Activated CD8-positive, alpha-beta T cell treated with anti-CD3 and anti-CD28 coated beads for 36 hours (primary cell): ENCODE measurements around the gene SETD1A. TPM values are rescaled to one million over a fixed set of nuclear protein-coding genes. Genes with fewer than 3 reads are reported as not detected.

Experiments
- ATAC-seq: fragments of 200-7000 bp; cut with Tn5 transposase; one replicate; pipeline ENCODE4 v1.10.0; 2021; ENCODE audit warnings: mild to moderate bottlenecking, moderate library complexity
- CTCF ChIA-PET: fragments of 350-600 bp; sonication (Branson Sonifier 250); formaldehyde crosslinking; loops from one replicate; lab custom pipeline; 2021; ENCODE audit warnings: antibody characterized with exemption; lab: Charles Lee
- POLR2A ChIA-PET: fragments of 350-600 bp; sonication (Branson Sonifier 250); formaldehyde crosslinking; loops from one replicate; lab custom pipeline; 2021; ENCODE audit warnings: antibody characterized with exemption; lab: Charles Lee
- DNase-seq: peaks from one replicate; pipeline ENCODE4 v3.0.0-alpha.2; 2020
- H3K27ac Mint-ChIP-seq: one replicate; pipeline ENCODE4 v1.8.0; 2021; ENCODE audit warnings: mild to moderate bottlenecking, mixed read lengths
- H3K27me3 Mint-ChIP-seq: one replicate; pipeline ENCODE4 v1.8.0; 2021; ENCODE audit warnings: mixed read lengths
- H3K36me3 Mint-ChIP-seq: one replicate; pipeline ENCODE4 v1.8.0; 2021; ENCODE audit warnings: low read depth, mixed read lengths
- H3K4me1 Mint-ChIP-seq: one replicate; pipeline ENCODE4 v1.8.0; 2021; ENCODE audit warnings: low read depth, mixed read lengths
- H3K4me3 Mint-ChIP-seq: one replicate; pipeline ENCODE4 v1.8.0; 2021; ENCODE audit warnings: mild to moderate bottlenecking, moderate library complexity, mixed read lengths
- H3K9me3 Mint-ChIP-seq: one replicate; pipeline ENCODE4 v1.8.0; 2021; ENCODE audit warnings: mixed read lengths
- intact Hi-C: fragments of 100-400 bp; cut with micrococcal nuclease; formaldehyde crosslinking; loops from one replicate; pipeline ENCODE4 v1.10.0; 2022
- total RNA-seq, 2 experiments: library from RNA; stranded (reverse); gene quantifications; one replicate each; pipeline ENCODE4 v1.2.3, GENCODE V29; 2021
- TF ChIP-seq, protein P1 (sequence below): fragments of 200-600 bp; IDR thresholded peaks from one replicate; pipeline ENCODE4 v1.8.0; 2022; ENCODE audit warnings: antibody characterized with exemption, mild to moderate bottlenecking

The SETD1A gene
- total RNA-seq, 2 experiments from 2014 or later: 18.0 to 19.2 TPM

DNA sequence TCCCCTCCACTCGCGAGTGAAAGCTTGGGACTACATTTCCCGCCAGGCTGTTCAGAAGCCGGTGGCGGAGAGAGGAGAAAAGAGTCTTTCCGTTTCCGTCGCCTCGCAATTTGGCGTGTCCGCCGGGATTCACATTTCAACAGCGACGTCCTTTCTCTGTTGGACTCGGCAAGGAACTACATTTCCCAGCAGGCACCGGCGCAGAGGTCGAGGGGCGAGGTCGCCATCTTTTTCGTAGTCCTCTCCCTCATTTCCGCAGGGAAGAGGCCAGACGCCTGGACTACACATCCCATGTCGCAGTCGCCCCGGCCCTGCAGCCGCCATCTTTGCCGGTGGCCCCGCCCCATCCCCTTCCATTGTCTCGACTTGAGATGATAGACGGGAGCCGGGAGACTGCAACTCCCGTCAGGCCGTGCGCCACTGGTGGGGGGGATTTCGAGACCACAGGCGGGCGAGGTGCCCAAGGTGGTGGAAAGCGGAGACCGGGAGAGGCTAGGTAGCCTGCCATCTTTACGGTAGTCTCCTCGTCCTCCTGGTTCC lies 35.1 kb upstream of the SETD1A start:
- TF ChIP-seq, protein P1, sequence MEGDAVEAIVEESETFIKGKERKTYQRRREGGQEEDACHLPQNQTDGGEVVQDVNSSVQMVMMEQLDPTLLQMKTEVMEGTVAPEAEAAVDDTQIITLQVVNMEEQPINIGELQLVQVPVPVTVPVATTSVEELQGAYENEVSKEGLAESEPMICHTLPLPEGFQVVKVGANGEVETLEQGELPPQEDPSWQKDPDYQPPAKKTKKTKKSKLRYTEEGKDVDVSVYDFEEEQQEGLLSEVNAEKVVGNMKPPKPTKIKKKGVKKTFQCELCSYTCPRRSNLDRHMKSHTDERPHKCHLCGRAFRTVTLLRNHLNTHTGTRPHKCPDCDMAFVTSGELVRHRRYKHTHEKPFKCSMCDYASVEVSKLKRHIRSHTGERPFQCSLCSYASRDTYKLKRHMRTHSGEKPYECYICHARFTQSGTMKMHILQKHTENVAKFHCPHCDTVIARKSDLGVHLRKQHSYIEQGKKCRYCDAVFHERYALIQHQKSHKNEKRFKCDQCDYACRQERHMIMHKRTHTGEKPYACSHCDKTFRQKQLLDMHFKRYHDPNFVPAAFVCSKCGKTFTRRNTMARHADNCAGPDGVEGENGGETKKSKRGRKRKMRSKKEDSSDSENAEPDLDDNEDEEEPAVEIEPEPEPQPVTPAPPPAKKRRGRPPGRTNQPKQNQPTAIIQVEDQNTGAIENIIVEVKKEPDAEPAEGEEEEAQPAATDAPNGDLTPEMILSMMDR: no peak
- CTCF ChIA-PET: interaction anchor here (0.7 to 1.0 kb wide), 4 partner anchors 20 to 137 kb away, joined by 3 to 12 read pairs (median 3); no protein-coding TSS in a partner anchor
- H3K9me3 Mint-ChIP-seq: no peaks in the 10 kb centered on the region
- POLR2A ChIA-PET: interaction anchor here (0.6 to 1.0 kb wide), 2 partner anchors 13 to 21 kb away, joined by 3 read pairs; no protein-coding TSS in a partner anchor
- peak; percentile 100 for DNase-seq
- H3K4me3 Mint-ChIP-seq: peak overlapping the region; percentile 99
- peaks cover 20% of the 10 kb centered on the region for H3K4me1 Mint-ChIP-seq
- peak overlapping the region; percentile 100 for H3K27ac Mint-ChIP-seq
- intact Hi-C loops: loop anchor here (10.0 kb wide), 1 partner anchor 228 kb away; the partner anchor contains the start of gene SRCAP
- no peaks in the 10 kb centered on the region for H3K36me3 Mint-ChIP-seq
- ATAC-seq: peak; percentile 86
- H3K27me3 Mint-ChIP-seq: no peaks in the 10 kb centered on the region

DNA sequence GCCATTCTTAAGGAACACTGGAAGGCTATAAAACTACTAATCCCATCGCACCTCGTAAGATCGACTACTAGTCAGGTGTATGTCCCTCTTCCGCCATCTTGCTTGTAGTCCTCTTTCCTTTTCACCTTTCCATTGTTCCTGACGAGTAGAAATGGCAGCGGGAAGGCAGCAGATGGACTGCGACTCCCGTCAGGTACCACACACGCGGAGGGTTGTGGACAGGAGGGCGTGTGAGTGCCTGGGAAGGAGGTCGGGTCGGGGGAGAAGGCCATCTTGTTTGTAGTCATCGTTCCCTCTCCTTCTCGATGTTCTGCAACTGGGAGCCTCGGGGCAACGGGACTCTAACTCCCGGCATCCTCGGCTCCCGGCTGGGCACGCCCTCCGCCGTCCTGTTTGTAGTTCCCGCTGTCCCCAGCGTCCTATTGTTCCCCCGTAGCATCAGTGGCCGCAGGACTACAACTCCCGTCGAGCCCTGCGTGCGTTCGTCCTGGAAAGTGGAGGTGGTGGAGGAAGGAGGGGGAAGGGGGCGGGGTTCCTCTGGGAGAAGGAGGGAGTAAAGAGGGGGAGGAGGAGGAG lies 34.5 kb upstream of the SETD1A start:
- POLR2A ChIA-PET: interaction anchor here (0.8 kb wide), 1 partner anchor 151 kb away, joined by 3 read pairs; no protein-coding TSS in a partner anchor
- no peaks in the 10 kb centered on the region for H3K36me3 Mint-ChIP-seq

DNA sequence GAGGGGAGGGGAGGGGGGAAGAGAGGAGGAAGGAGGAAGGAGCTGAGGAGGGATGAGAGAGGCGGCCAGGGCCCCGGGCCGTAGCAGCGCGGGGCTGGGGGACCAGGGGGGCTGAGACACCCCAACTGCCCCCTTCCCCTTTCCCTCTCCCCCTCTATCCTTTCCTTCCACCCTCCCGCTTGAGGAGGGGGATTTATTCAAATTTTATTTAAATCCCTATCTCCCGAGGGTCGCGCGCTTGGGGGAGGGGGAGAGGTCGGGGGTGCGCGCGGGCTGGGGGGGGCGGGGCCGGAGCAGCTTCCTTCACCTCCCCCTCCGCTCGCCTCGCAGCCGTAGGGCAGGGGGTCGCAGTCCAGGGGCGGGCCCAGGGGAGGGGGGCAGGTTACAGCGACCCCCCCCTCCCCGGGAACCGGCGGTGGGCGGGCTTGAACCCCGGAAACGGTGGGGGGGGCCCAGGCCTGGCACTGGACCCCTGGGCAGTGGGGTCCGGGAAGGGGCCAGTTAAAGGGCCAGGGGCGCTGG lies 33.9 kb upstream of the SETD1A start, which contains the start of gene FBXL19:
Gene FBXL19 (plus strand): TSS at position 19 of the 522 bp plus-strand sequence. CDS start 2,183 bp downstream, outside the sequence.
- no peaks in the 10 kb centered on the region for H3K27me3 Mint-ChIP-seq
- TF ChIP-seq, protein P1: no peak
- H3K36me3 Mint-ChIP-seq: no peaks in the 10 kb centered on the region
- no peaks in the 10 kb centered on the region for H3K9me3 Mint-ChIP-seq
- peaks cover 20% of the 10 kb centered on the region for H3K4me1 Mint-ChIP-seq
- DNase-seq (peak; percentile 33), ATAC-seq (no peak)
- CTCF ChIA-PET: interaction anchor here (1.0 to 3.7 kb wide), 2 partner anchors 18 to 109 kb away, joined by 3 to 22 read pairs; no protein-coding TSS in a partner anchor
- POLR2A ChIA-PET: interaction anchor here (0.8 kb wide), 1 partner anchor 150 kb away, joined by 3 read pairs; no protein-coding TSS in a partner anchor
- peak within 1 kb of the TSS; percentile 100 for H3K27ac Mint-ChIP-seq
- intact Hi-C loops: loop anchor here (10.0 kb wide), 1 partner anchor 229 kb away; the partner anchor contains the start of gene SRCAP
- peak within 1 kb of the TSS; percentile 99 for H3K4me3 Mint-ChIP-seq

More for the DNA sequence above, 34.5 kb upstream of the SETD1A start:
- Mint-ChIP-seq H3K27me3 (no peaks in the 10 kb centered on the region), H3K27ac (peak overlapping the region; percentile 100), H3K4me3 (peak overlapping the region; percentile 99), H3K4me1 (peaks cover 20% of the 10 kb centered on the region), H3K9me3 (no peaks in the 10 kb centered on the region)
- intact Hi-C loops: loop anchor here (10.0 kb wide), 1 partner anchor 228 kb away; the partner anchor contains the start of gene SRCAP
- ATAC-seq (peak; percentile 74), DNase-seq (peak; percentile 98)
- CTCF ChIA-PET: interaction anchor here (1.0 to 3.7 kb wide), 2 partner anchors 19 to 108 kb away, joined by 3 to 22 read pairs; no protein-coding TSS in a partner anchor
- TF ChIP-seq, protein P1: no peak

DNA sequence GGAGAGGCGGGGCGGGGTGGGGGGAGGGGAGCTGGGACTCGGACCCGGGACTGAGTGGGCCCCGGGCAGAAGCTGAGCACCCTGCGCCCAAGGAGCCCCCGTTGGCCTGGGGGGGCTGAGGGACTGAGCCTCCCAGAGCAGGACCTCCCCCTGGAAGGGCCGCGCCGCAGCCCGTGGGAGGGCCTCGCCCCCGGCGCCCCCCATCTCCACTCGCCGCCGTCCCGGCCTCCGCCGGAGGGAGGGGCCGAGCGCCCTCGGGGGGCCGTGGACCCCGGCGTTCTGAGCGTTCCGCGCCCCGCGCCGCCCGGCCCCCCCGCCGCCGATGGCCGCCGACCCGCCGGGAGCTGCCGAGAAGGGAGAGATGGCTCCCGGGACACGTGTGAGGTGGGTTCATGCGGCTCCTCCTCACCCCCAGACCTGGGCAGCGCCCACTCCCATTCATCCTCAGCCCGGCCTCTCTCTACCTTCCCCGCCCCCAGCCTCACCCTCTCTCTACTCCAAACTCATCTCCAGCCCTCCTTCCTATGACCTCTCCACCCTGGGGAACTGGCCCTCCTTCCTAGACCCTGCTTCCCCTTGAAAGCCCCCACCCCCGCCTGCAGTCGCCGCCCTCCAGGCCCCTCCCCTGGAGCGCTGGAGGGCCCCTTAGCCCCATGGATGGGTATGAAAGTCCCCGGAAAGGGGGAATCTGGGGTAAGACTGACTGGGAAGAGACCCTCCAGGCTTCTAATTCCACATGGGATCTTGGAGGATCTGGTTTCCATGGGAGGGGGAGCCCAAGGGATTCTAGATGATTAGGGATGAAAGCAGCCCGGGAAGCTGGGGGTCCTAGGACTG lies 33.3 kb upstream of the SETD1A start:
- ATAC-seq (no peak), DNase-seq (peak; percentile 41)
- H3K36me3 Mint-ChIP-seq: no peaks in the 10 kb centered on the region
- POLR2A ChIA-PET: interaction anchor here (0.8 to 1.2 kb wide), 3 partner anchors 11 to 112 kb away, joined by 3 to 5 read pairs (median 3); no protein-coding TSS in a partner anchor
- CTCF ChIA-PET: interaction anchor here (1.0 to 3.7 kb wide), 4 partner anchors 15 to 110 kb away, joined by 3 to 22 read pairs (median 6); no protein-coding TSS in a partner anchor
- H3K4me3 Mint-ChIP-seq: peak overlapping the region; percentile 78
- intact Hi-C loops: loop anchor here (10.0 kb wide), 1 partner anchor 229 kb away; the partner anchor contains the start of gene SRCAP
- TF ChIP-seq, protein P1: no peak
- H3K4me1 Mint-ChIP-seq: peaks cover 20% of the 10 kb centered on the region
- H3K27me3 Mint-ChIP-seq: no peaks in the 10 kb centered on the region
- peak overlapping the region; percentile 57 for H3K27ac Mint-ChIP-seq
- no peaks in the 10 kb centered on the region for H3K9me3 Mint-ChIP-seq
